MM.1S (cell line): Measurements from ENCODE around the gene RNF144B.

Experiments
- DNase-seq: peaks from one replicate; pipeline ENCODE4 v3.0.0-alpha.2; 2015
- H2AFZ ChIP-seq: fragments of 300-600 bp; sonication (generic); 2 replicates; pipeline ENCODE4 v1.6.0; 2016; ENCODE audit warnings: antibody characterized with exemption, low read length
- H3F3A ChIP-seq: fragments of 300-600 bp; sonication (generic); 2 replicates; pipeline ENCODE4 v1.6.1; 2016; ENCODE audit warnings: mild to moderate bottlenecking, antibody characterized with exemption, low read length, moderate library complexity, mixed read lengths; ENCODE audit not compliant: insufficient read depth
- H3K27ac ChIP-seq: fragments of 300-600 bp; sonication (generic); 2 replicates; pipeline ENCODE4 v1.5.1; 2016; ENCODE audit warnings: mild to moderate bottlenecking, low read length
- H3K27me3 ChIP-seq: fragments of 300-600 bp; sonication (generic); replicated peaks from 2 replicates; pipeline ENCODE4 v1.6.0; 2016; ENCODE audit warnings: low read length; ENCODE audit not compliant: insufficient read depth
- H3K36me3 ChIP-seq: fragments of 300-600 bp; sonication (generic); replicated peaks from 2 replicates; pipeline ENCODE4 v1.6.1; 2016; ENCODE audit warnings: mild to moderate bottlenecking, low read length, mixed read lengths; ENCODE audit not compliant: insufficient read depth
- H3K4me1 ChIP-seq: fragments of 300-600 bp; sonication (generic); 2 replicates; pipeline ENCODE4 v1.6.1; 2016; ENCODE audit warnings: low read length, mixed read lengths
- H3K4me2 ChIP-seq: fragments of 300-600 bp; sonication (generic); 2 replicates; pipeline ENCODE4 v1.6.0; 2016; ENCODE audit warnings: low read depth, low read length
- H3K4me3 ChIP-seq: fragments of 300-600 bp; sonication (generic); 2 replicates; pipeline ENCODE4 v1.5.1; 2016; ENCODE audit warnings: low read length, mixed read lengths
- H3K79me2 ChIP-seq: fragments of 300-600 bp; sonication (generic); 2 replicates; pipeline ENCODE4 v1.6.1; 2016; ENCODE audit warnings: mixed run types, low read length, mixed read lengths
- H3K9ac ChIP-seq: fragments of 300-600 bp; sonication (generic); 2 replicates; pipeline ENCODE4 v1.6.1; 2016; ENCODE audit warnings: low read length, mixed read lengths
- H3K9me2 ChIP-seq: fragments of 300-600 bp; sonication (generic); replicated peaks from 2 replicates; pipeline ENCODE4 v1.6.1; 2016; ENCODE audit warnings: mild to moderate bottlenecking, low read length, mixed read lengths; ENCODE audit not compliant: insufficient read depth
- H3K9me3 ChIP-seq: fragments of 300-600 bp; sonication (generic); replicated peaks from 2 replicates; pipeline ENCODE4 v1.6.1; 2016; ENCODE audit warnings: mild to moderate bottlenecking, low read length, mixed read lengths; ENCODE audit not compliant: insufficient read depth
- H4K20me1 ChIP-seq: fragments of 300-600 bp; sonication (generic); 2 replicates; pipeline ENCODE4 v1.6.1; 2016; ENCODE audit warnings: mild to moderate bottlenecking, low read length, moderate library complexity, mixed read lengths; ENCODE audit not compliant: insufficient read depth
- EZH2 ChIP-seq: fragments of 300-600 bp; sonication (generic); optimal IDR thresholded peaks from 2 replicates; pipeline ENCODE3; 2017; ENCODE audit warnings: low read depth, mild to moderate bottlenecking, antibody characterized with exemption, low read length, mixed read lengths
- EZH2phosphoT487 ChIP-seq: fragments of 300-600 bp; sonication (generic); IDR thresholded peaks from 2 replicates; pipeline ENCODE4 v1.6.1; 2018; ENCODE audit warnings: antibody characterized with exemption, low read length
- TF ChIP-seq, protein P1 (sequence below): fragments of 300-600 bp; sonication (generic); IDR thresholded peaks from 2 replicates; pipeline ENCODE4 v1.5.1; 2016; ENCODE audit warnings: antibody characterized with exemption, low read length, mixed read lengths

The RNF144B gene

DNA sequence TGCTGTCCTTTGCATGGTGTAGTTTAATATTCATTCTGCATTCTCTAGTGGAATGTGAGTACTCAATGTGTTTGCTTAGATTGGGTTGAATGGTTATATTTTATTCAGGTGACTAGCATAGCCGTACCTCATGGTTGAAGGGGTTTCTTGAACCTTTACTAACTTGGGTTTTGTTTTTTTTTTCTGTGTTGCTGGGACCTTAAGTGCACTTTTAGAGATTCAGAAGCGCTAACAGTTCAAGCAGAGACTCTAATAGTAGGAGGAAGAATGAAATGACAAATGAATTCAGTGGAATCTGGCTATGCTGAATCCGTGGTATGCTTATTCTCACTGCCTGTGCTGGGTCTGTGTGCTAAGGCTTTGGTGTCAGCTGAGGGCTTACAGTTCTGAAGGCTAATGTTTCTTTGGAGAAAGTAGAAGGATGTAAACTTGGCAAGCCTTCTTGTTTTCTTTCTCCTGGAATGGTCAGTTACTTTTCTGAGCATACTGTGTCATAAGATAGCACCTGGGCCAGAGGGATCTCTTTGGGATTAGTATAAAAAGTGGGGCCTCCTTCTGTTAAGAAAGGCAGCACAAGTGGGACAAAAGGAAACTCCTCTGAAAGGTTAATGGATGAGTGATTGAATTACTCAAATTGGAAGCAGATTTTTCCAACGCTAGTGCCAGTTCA lies 28.7 kb downstream of the RNF144B start:
- DNase-seq: no peak
- H3K27ac ChIP-seq: no peak overlapping the region
- TF ChIP-seq, protein P1, sequence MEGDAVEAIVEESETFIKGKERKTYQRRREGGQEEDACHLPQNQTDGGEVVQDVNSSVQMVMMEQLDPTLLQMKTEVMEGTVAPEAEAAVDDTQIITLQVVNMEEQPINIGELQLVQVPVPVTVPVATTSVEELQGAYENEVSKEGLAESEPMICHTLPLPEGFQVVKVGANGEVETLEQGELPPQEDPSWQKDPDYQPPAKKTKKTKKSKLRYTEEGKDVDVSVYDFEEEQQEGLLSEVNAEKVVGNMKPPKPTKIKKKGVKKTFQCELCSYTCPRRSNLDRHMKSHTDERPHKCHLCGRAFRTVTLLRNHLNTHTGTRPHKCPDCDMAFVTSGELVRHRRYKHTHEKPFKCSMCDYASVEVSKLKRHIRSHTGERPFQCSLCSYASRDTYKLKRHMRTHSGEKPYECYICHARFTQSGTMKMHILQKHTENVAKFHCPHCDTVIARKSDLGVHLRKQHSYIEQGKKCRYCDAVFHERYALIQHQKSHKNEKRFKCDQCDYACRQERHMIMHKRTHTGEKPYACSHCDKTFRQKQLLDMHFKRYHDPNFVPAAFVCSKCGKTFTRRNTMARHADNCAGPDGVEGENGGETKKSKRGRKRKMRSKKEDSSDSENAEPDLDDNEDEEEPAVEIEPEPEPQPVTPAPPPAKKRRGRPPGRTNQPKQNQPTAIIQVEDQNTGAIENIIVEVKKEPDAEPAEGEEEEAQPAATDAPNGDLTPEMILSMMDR: no peak
- no peak for TF ChIP-seq EZH2
- no peak for TF ChIP-seq EZH2phosphoT487
- no peaks in the 10 kb centered on the region for H3K4me1 ChIP-seq
- H3K27me3 ChIP-seq: no peaks in the 10 kb centered on the region
- no peak overlapping the region for H3K4me3 ChIP-seq
- no peaks in the 10 kb centered on the region for H3F3A ChIP-seq
- no peaks in the 10 kb centered on the region for H3K9me2 ChIP-seq
- no peak overlapping the region for H3K4me2 ChIP-seq
- no peaks in the 10 kb centered on the region for H3K9me3 ChIP-seq
- H3K79me2 ChIP-seq: no peaks in the 10 kb centered on the region
- no peaks in the 10 kb centered on the region for H3K36me3 ChIP-seq
- H2AFZ ChIP-seq: no peak overlapping the region
- H4K20me1 ChIP-seq: no peaks in the 10 kb centered on the region
- no peak overlapping the region for H3K9ac ChIP-seq

DNA sequence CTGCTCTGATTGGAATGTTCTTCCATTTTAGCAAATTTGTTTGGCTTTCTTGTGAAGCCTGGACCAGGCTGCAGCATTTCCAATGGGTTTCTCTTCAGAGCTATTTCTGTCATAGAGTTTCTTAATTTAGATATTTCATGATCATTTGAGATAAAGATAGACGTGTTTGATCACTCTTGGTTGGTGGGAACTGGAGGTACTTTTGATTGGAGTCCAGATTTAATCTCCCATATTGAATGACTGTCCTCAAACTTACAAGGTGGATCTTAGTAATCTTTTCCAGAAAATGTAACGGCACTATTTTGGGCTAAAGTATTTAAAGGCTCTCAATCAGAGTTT lies 29.2 kb downstream of the RNF144B start:
- Histone ChIP-seq H3K36me3 (no peaks in the 10 kb centered on the region), H4K20me1 (no peaks in the 10 kb centered on the region), H3K27ac (no peak overlapping the region), H3K4me3 (no peak overlapping the region), H3K9me3 (no peaks in the 10 kb centered on the region), H3F3A (no peaks in the 10 kb centered on the region), H3K9ac (no peak overlapping the region), H3K9me2 (no peaks in the 10 kb centered on the region), H3K4me1 (no peaks in the 10 kb centered on the region), H3K27me3 (no peaks in the 10 kb centered on the region), H3K79me2 (no peaks in the 10 kb centered on the region), H3K4me2 (no peak overlapping the region), H2AFZ (no peak overlapping the region)
- TF ChIP-seq, protein P1: no peak
- TF ChIP-seq EZH2phosphoT487 (no peak), EZH2 (no peak)
- DNase-seq: no peak

DNA sequence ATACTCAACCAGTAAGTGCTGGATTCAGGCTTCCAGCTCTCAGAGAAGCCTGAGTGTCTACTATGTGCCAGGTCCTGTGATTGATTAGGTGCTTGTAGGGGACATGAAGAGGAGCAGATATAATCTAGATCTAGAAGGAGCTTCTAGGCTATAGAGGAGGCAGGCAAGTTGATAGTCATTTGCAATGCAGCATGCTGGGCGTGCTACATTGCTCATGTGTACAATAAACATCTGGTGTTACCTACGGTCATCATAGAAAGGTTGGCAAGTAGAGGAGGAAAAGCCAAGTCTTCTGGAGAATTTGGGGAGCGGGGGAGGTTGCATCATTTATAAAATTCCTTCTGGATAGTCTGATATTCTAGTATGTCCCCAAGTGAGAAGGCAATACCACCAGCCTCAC lies 33.2 kb downstream of the RNF144B start:
- no peak overlapping the region for H3K4me2 ChIP-seq
- no peak overlapping the region for H2AFZ ChIP-seq
- TF ChIP-seq, protein P1: no peak
- TF ChIP-seq EZH2 (no peak), EZH2phosphoT487 (no peak)
- no peak overlapping the region for H3K27ac ChIP-seq
- no peaks in the 10 kb centered on the region for H3K36me3 ChIP-seq
- H3K79me2 ChIP-seq: no peaks in the 10 kb centered on the region
- no peaks in the 10 kb centered on the region for H3K27me3 ChIP-seq
- no peak for DNase-seq
- H3F3A ChIP-seq: no peaks in the 10 kb centered on the region
- no peaks in the 10 kb centered on the region for H3K4me1 ChIP-seq
- no peaks in the 10 kb centered on the region for H4K20me1 ChIP-seq
- H3K9me3 ChIP-seq: no peaks in the 10 kb centered on the region
- no peak overlapping the region for H3K4me3 ChIP-seq
- H3K9me2 ChIP-seq: no peaks in the 10 kb centered on the region
- no peak overlapping the region for H3K9ac ChIP-seq
